ENCODE results near the gene TEDC1. TPM values are rescaled to one million over a fixed set of nuclear protein-coding genes. Genes with fewer than 3 reads are reported as not detected.

Gene TEDC1
- polyA plus RNA-seq, 4 donors: 5.7 to 11.4 (median 7.1) TPM

DNA sequence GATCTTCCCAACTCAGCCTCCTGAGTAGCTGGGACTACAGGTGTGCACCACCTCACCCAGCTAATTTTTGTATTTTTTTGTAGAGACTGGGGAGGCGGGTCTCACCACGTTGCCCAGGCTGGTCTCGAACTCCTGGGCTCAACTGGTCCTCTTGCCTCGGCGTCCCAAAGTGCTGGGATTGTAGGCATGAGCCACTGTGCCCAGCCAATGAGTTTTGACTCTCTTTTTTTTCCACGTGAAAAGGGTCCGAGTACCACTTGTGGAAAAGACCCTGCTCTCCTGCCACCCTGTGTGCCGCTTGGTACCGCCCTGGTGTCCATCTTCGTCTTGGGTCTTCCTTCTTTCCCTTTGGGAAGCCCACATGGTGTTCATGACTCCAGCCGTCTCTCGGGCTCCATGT, 17.6 kb downstream of the TEDC1 start:
- DNase-seq (ENCODE audit: low read depth in 4 of 4, low spot score in 3 of 4): no peak

DNA sequence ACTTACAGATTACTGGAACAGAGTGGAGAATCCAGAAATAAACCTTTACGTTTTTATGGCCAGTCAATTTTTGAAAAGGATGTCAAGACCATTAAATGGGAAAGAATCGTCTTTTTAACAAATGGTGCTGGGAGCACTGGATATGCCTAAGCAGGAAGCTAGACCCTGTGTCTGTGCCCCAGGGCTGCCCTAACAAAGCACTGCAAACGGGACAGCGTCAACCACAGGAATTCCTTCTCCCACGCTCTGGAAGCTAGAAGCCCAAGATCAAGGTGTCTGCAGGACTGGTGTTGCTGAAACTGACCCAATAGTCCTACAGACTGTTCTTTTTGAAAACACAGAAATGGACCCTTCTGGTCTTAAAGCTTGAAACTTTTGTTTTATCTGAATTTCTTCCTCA, 26.1 kb downstream of the TEDC1 start:
- no peak for DNase-seq (ENCODE audit: low read depth in 4 of 4, low spot score in 3 of 4)

DNA sequence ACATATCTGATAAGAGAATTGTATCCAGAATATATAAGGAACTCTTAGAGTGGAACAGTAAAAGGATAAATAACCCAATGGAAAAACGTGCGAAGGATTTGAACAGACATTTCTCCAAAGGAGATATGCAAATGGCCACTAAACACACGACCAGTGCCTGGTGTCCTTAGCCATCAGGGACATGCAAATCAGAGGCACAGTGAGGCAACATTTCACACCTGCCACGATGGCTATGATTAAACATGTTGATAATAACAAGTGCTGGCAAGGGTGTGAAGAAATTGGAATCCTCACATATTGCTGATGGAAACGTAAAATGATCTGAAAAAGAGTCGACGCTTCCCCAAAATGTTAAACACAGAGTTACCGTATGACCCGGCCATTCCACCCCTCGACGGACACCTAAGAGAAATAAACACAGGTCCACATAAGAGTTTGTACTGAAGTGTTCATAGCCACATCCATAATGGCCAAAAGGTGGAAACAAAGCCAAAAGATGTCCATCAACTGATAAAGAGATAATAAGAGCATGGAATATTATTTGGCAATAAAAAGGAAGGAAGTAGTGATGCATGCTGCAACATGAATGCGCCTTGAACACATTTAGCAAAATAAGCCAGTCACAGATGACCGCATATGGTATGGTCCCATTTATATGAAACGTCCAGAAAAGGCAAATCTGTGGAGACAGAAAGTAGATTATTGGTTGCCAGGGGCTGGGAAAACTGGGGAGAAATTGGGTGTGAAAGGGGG, 29.1 kb downstream of the TEDC1 start:
- no peak for DNase-seq (ENCODE audit: low read depth in 4 of 4, low spot score in 3 of 4)

DNA sequence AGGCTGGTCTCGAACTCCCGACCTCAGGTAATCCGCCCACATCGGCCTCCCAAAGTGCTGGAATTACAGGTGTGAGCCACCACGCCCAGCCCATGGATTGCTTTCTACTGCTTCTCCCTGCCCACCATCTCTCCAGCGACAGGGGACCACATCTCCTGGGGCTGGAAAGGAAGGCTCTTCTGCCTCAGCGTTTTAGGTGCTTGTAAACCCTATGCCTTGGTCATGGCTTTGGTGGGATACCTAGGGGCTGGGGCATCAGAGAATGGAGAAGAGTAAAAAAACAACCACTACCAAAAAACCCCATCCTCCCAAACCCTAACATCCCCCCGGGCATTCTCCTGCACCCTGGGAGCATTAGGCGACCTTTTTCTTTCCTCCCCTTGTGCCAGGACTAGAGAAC, 34.3 kb downstream of the TEDC1 start:
- DNase-seq (ENCODE audit: low read depth in 4 of 4, low spot score in 3 of 4): no peak

DNA sequence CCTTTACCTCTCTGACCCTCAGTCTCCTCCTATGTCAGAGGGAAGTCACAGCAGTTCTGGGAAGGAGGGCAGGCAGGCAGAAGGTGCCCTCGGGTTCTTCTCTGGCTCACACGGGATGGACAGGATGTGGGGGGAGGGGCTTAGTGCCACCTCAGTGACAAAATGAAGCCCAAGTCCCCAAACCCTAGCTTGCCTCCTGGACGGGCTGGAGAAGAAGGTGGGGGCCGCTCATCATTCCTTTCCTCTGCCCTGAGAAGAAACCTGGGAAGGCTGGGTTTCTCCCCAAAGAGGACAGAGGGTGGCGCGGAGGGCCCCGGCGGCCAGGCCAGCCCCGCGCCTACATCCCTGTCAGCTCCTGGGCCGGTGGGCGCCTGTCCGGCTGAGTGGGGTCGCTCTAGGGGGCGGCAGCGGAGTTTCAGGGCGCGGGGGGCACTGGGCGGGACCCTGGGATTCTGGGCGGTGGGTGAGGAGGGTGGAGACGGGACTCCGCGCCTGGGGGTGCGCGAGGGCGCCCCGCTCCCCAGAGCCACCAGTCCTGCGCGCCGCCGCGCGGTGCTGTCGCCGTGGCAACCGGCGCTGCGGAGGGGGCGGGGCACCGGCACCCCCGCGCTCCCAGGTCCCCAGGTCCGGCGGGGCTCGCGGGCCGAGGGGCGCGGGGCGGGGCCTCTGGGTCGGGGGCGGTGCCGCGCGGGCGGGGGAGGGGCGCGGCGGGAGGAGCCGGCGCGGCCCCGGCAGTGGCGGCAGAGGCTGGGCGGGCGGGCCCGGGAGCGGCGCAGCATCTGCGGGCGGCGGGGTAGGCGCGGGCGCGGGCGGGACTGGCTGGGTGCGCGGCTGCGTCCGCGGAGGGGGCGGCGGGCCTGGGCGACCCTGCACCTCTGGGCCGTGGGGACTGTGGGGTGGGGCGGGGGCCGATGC, 35.1 kb downstream of the TEDC1 start, which contains the start of gene TMEM121:
Gene TMEM121, plus strand, starts transcription at position 723 of the 915 bp plus-strand sequence. CDS start 2,252 bp downstream, outside the sequence.
- DNase-seq (ENCODE audit: low read depth in 4 of 4, low spot score in 3 of 4): no peak

DNA sequence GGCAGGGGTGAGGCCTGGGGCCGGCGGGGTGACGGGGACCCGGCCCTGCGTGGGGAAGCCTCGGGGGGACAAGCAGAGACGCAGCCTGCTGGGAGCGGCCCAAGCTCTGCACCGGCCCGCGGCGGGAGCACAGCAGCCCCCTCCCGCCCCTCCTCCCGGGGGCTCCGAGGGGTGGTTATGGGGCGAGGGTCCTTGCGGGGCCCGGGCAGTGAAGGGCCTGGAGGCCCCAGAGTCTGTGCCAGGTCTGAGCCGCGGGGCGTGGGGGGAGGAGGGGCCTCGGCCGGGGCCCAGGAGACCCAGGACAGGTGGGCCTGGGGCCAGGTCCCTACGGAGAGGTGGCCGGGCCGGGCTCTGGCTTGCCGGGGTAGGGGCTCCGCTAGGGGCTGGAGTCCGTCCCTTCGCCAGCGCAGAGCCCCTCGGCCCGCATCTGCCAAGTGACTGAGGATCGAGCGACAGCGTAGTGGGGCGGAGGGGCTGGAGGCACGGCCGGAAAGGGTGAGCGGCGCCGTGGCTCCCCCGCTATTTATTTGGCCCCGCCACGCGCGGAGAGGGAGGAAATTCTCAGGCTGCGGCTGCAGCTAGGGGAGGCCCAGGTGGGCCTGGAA, 35.8 kb downstream of the TEDC1 start:
- DNase-seq (ENCODE audit: low read depth in 4 of 4, low spot score in 3 of 4): no peak

DNA sequence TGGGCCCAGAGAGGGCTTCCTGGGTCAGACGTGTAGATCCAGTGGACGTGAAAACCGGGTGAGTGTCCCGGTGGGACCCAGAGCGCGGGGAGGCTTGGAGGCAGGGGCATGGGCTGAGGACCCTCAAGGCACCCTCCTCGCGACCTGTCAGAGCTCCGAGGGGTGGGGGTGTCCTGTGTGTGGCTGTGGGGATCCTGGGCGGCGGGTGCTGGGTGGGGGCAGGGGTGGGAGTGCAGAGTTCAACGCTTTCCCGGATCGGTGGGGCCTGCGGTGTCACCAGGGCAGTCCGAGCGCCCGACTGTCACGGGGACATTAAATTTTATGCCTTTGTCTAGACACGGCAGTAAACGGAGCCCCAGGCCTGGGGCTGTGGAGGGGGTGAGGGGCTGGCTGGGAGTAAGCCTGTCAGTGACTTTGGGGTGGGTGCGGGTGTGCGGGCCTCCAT, 36.4 kb downstream of the TEDC1 start:
- DNase-seq (ENCODE audit: low read depth in 4 of 4, low spot score in 3 of 4): no peak

DNA sequence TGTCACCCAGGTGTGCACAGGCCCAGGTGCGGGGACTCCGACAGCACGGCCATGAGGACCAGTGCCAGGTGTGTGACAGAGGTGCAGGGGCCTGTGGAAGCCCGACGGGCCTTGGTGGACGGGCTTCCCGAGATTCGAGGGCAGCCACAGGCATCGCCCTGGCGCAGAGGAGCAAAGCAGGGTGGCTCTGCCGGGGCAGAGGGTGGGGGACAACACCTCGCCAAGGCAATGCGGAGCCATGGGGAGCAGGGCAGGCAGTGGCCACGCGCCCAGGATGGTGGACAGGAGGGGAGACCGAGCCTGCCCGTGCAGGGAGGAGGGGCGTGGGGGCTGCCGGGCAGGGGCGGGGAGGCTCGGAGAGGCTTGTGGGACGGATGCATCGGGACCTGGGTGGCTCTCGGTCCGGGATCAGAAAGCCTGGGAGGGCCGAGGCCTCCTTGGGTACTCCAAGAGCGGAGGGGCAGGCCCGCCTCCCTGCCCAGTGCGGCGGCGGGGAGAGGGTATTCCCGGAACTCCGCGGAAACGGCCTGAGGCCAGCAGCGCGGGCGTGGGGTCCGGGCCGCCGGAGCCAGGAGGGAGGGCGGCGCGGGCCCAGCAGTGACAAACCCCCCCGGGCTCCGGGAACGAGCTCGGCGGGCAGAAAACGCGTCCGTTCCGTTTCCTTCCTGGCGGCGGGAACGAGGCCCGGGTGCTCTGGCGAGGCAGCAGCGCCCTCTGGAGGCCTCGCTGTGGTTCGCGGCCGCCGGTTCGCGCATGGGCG, 37.0 kb downstream of the TEDC1 start:
- peak; percentile 60 to 79 (median 60) for DNase-seq (ENCODE audit: low read depth in 4 of 4, low spot score in 3 of 4)

DNA sequence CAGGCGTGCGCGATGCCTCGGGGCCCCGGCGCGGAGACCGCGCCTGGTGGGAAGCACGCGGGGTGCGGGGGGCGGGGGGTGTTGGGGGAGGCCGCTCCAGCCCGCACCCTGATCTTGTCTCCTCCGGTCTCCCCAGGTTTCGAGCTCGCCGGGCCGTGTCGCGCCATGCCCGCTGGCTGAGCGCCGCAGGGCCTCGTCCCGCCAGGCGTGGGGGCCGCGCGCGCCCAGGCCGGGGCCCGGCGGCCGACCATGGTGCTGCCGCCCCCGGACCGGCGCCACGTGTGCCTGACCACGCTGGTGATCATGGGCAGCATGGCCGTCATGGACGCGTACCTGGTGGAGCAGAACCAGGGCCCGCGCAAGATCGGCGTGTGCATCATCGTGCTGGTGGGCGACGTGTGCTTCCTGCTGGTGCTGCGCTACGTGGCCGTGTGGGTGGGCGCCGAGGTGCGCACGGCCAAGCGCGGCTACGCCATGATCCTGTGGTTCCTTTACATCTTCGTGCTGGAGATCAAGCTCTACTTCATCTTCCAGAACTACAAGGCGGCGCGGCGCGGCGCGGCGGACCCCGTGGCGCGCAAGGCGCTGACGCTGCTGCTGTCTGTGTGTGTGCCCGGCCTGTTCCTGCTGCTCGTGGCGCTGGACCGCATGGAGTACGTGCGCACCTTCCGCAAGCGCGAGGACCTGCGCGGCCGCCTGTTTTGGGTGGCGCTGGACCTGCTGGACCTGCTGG, 37.7 kb downstream of the TEDC1 start:
- DNase-seq (ENCODE audit: low read depth in 4 of 4, low spot score in 3 of 4): no peak

DNA sequence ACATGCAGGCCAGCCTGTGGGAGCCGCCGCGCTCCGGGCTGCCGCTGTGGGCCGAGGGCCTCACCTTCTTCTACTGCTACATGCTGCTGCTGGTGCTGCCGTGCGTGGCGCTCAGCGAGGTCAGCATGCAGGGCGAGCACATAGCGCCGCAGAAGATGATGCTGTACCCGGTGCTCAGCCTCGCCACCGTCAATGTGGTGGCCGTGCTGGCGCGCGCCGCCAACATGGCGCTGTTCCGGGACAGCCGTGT, 38.2 kb downstream of the TEDC1 start:
- DNase-seq (ENCODE audit: low read depth in 4 of 4, low spot score in 3 of 4): no peak

DNA sequence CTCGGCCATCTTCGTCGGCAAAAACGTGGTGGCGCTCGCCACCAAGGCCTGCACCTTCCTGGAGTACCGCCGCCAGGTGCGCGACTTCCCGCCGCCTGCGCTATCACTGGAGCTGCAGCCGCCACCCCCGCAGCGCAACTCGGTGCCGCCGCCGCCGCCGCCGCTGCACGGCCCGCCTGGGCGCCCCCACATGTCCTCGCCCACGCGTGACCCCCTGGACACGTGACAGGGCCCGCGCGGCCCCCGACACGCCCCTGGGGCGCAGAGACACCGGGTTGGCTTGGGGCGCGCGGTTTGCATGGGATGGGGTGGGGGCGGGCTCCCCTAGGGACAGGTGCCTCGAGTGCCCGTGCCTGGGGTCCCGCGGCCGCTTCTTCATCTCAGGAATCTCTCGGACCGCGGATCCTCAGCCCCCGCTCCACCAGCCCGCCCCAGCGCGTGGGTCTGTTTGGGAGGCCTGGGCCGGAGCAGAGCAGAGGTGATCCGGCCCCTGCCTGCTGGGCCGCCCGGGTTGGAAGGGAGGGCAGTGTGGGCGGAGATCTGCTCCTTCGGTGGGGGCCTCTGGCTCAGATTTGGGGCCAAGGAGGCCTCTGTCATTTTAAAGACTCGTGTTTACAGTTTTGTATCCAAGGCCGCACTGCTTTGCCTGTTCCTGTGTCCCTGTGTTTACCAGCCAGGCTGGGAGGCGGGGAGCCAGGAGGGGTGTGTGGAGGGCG, 38.7 kb downstream of the TEDC1 start:
- no peak for DNase-seq (ENCODE audit: low read depth in 4 of 4, low spot score in 3 of 4)

DNA sequence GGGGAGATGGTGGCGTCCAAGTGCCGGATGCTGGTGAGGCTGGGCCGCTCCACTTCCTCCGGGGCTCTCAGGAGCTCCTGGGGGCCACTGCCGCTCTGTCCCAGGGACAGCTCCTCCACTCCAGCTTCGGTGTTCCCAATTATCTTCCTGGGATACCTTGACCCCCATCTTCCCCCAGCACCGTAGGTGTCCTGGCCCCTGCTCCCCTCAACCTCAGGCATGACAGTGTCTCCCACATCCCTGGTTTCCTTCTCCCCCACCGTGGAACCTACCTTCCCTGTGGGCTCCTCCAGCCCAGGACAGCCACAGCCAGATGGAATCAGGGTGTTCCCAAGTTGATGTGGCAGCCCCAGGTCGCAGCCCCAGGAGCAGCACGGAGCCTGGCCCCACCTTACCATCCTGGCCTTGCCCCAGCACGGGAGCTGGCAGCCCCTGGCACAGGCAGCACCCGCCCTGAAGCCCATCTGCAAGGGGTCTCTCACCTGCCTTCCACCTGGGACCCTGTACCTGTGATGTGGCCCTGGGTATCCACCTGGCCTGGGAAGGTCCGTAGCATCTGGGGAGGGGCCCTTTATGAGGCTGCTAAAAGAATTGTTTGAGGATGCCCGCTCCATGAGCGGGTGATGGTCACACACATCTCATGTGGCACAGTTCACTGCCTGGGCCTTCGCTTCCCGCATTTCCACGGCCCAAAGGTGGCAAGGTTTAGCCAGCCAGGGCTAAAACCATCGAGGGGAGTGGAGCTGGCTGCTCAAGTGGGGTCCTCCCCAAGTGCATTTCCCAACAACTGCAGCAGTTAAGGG, 39.4 kb downstream of the TEDC1 start:
- no peak for DNase-seq (ENCODE audit: low read depth in 4 of 4, low spot score in 3 of 4)

DNA sequence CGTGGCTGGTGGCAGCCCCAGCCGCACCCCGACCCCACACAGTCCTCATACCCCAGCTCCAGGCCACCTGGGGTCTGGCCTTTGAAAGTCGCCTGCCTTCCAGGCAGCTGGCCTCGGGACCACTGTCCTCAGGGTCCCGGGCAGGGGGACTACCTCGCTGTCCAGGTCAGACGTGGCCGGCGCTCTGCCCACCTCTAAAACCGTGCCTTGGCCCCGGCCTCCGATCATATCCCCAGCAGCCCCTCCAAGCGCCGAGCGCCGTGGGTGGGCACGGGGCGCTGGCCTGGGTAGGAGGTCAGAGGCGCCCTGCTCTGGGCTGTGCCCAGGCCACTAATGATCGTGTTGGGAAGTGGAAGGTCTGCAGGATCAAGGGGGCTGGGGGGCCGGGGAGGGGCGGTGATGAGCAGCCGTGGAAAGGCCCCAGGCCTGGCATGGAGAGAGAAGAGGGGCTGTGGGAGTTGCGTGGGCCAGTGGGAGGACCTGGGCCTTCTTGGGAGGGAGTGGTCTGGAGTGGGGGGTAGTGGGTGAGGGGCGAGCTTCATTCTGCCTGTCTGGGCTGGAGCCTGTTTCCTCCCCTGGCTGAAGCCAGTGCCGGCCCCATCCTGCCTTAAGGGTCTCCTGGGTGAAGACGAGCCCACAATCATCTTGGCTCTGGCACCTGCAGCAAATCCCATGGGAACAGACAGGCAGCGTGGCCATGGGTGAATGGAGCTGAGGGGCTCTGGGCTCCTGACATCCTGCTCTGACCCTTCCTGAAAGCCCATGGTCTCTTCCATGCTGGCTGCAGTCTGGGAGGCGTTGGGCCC, 40.2 kb downstream of the TEDC1 start:
- DNase-seq (ENCODE audit: low read depth in 4 of 4, low spot score in 3 of 4): no peak

DNA sequence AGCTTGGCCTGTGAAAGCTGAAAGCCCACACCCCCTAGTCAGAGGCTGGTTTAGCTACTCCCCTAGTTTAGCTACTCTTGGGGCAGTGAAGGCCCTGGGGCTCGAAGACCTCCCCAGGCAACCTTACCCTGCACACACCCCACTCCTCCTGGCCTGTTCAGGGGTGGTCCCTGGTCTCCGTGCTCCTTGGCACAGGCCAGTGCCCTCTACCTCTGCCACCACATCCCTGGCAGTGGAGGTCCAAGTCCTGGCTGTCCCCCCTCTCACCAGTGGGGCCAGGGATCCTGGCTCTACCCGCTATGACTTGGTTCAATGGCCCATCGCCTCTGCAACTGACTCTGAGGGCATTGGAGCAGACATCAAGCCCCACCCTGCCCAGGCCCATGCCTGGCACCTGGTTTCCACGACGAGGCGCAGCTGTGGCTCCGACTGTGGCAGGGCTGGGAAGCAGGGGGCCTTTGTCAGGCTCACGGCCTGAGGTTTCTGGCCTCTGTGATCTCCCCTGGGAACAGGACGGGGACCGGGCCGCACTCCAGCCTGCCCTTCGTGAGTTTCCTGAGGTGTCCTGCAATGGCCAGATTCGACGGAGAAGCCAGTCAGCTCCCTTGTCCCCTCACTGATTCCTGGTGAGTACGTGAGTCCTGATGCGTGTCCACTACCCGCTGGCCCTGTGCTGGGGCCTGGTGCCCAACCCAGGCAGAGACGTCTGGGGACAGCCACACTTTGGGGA, 41.0 kb downstream of the TEDC1 start:
- DNase-seq (ENCODE audit: low read depth in 4 of 4, low spot score in 3 of 4): no peak

DNA sequence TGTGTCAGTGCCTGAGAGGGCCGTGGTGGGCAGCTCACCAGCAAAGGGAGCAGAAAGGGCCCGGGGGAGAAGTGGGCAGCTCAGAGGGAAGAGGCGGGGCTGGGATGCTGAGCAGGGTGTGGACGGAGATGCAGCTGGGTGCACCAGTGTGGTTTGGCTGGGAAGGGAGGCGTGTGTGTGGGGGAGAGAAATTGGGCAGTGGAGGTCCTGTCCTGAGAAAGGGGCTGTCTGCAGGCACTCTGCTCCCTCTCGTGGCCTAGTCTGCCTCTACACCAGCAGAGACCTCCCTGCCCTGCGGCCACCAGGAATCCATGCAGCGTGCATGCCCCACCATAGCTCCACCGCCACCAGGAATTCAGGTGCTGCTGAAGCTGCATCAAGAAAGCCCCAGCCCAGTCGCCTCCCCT, 41.7 kb downstream of the TEDC1 start:
- no peak for DNase-seq (ENCODE audit: low read depth in 4 of 4, low spot score in 3 of 4)

DNA sequence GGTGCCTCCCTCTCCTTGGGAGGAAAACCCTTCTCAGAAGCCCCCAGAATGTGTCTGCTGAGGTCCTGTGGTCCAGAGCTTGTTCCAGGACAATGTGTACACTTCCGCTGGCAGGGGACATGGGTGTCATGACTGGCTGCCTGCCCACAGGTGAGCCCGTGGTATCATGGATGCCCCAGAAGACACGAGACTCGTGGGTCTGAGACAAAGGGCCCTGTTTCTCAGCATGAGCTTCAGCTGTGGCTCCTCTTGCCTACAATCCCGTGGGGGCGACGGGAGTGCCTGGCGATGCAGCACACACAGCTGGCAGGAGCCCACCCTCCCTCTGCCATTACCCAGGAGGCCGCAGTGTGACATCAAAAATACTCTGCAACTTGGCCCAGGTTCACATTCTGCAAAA, 42.3 kb downstream of the TEDC1 start:
- DNase-seq (ENCODE audit: low read depth in 4 of 4, low spot score in 3 of 4): no peak

DNA sequence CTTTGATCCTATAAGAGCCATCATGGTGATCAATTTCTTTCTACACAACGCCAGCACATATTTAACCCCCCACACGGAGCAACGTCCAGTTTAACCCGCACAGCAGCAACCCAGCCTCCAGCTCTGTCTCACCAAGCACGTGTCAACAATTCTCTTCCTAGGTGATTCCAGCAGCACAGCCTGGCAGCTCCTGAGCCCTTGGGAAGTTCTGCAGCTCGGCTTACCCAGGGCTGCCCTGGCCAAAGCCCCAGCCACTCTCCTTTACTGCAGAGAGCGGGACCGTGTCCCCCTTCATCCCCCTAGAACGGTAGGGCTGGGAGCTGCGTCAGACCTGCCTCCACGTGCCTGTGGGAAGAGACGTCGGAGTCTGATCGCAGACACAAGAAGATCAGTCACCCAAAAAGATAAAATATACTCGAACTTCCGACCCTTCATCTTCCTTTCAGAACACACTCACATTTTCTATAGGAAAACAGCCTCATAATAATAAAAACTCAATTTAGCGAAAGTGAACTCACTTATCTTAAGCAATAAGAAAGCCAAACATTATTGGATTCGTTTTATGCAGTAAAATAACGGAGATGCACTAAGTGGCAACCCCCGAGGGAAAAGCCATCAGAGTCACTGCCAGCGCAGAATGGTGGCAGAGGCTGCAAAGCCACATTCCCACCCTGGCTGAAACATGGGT, 42.9 kb downstream of the TEDC1 start:
- no peak for DNase-seq (ENCODE audit: low read depth in 4 of 4, low spot score in 3 of 4)

Data from right renal pelvis (tissue), 4 donors.